Activated CD4-positive, CD25-positive, alpha-beta regulatory T cell treated with anti-CD3 and anti-CD28 coated beads, Interleukin-2, amount 50 U/mL, for 24 hours (primary cell): Measurements from ENCODE around the gene IL17RB.

Source experiments
- ATAC-seq, 2 donors: fragments of 150-1000 bp; cut with Tn5 transposase; one replicate each; pipeline ENCODE4 v1.10.0; 2021; ENCODE audit warnings: mild to moderate bottlenecking in 1 of 2, moderate library complexity in 1 of 2

The IL17RB gene

DNA sequence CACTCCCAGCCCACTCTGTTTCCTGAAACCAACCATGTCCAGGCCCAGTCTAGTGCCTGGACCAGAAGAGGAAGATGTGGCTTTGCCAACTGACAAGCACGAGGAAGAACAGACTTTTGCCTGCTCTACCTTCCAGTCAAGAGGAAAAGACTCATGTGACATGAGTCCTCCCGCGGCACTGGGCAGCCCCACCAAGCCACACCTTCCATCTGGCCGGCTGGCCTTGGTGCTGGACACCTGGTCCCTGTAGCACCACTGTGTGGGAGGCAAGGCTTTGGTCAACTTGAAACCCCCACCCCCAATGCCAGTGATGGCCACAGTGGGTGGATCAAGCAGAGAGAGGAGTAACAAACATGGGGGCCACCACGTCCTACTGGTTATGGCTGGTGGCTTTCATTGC, 12.7 kb upstream of the IL17RB start:
- ATAC-seq, result no peak

- ATAC-seq, result no peak
Observed at GRCh38 chr3:53834429-53835095, 11.8 kb upstream of the IL17RB start.

GRCh38 chr3:53835257-53835656, 11.1 kb upstream of the IL17RB start:
- ATAC-seq, result no peak

GRCh38 chr3:53836084-53836872, 10.1 kb upstream of the IL17RB start:
- ATAC-seq, result no peak

- peak in 1 of 2 donors; percentile 27 for ATAC-seq
Observed at GRCh38 chr3:53837331-53837730, 9.0 kb upstream of the IL17RB start.

- no peak for ATAC-seq
Observed at GRCh38 chr3:53841296-53841695, 5.1 kb upstream of the IL17RB start.

GRCh38 chr3:53842436-53843194, 3.8 kb upstream of the IL17RB start:
- no peak for ATAC-seq

DNA sequence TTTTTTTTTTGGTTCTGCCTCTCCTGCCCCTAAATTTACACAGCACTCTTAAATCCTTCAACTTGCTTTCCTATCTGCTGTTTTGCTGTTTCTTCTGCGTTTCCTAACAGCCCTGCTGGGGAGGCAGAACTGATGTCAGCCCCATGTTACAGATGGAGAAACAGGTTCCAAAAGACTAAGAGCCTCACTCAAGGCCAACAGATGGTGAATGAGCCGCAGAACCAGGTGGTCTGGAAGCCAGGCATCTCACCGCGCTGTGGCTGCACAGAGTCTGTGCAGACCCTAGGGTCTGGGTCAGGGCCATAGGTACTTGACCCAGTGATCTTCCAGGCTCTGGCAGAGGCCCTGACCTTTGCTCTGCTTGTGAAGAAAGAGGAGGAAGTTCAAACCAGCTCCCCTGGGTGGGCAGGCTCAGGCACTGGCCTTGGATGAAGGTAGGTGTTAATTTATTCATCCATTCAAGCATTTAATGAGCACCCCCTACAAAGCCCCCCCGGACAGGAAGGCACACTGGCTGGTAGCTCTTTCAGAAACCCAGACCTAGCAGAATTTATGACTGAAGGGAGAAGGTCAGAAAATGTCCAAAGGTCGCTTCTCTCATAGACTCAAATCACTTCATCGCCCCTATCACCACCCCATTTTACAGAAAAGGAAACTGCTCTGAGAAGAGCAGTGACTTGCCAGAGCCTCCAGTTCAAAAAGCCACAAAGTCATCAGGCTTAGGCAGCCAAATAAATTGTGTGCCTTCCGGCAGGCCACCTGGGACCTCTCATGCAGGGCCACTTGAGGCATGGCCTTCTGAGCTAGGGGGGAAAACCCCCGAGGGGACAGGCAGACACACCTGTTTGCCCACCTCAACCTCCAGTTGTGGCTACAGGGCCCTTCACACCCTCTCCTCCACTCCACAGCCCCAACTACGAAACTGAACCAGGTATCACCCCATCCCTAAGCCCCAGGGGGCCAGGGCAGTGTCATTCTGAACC, 2.9 kb upstream of the IL17RB start:
- ATAC-seq, result peak in 1 of 2 donors; percentile 7

DNA sequence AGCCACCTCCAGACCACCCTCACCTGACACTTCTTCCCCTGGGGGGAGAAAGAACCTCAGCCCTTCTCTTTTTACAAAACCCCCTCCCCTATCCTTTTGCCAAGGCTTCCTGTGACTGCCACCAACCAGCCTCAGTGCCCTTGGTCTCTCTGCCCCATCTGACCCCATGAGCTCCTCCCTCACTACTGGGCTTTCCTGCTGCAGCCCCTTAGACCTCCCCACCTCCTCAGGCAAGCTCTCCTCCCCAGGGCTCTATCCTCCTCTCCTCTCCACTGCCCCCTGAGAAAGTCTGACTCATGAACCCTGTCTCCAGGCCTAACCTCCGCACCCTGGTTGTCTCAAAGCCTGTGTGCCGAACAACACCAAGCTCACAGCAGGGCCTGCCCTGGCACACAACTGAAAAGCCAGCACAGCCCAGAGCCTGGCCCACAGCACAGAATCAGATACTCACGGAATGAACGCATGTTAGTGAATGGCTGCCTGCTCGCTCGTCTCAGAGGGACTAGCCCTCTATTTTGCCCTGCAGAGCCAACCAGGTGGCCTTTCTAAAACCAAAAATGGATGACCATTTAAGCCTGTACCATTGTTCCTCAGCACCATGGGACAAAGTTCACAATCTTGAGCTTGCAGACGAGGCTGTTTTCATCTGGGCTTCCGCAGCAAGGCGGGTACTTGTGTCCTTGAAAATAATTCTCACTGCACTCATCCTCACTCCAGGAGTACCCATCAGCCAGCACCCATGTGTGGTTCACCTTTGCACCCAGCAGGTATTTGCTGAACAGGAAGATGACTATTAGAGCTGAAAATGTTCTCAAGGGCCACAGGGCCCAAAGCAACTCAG, 1.9 kb upstream of the IL17RB start:
- ATAC-seq, result peak in 1 of 2 donors; percentile 37

- ATAC-seq, result no peak
Observed at GRCh38 chr3:53845103-53845880, 1.1 kb upstream of the IL17RB start.

- no peak for ATAC-seq
Observed at GRCh38 chr3:53845881-53846133, 561 bp upstream of the IL17RB start.

DNA sequence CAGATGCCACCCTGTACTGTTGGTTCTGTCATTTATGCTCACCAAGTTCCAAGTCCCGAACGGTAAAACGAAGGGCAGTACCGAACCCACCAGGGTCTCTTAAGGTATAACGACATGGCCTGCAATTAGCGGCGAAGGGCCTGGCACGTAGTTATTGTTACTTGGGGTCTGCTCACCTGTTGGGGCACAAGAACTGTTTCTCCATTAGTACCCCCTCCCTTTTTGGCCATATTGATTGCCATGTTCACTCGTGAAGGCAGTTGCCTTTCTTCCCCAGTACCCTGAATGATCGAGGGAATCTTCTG, 435 bp downstream of the IL17RB start:
- ATAC-seq, result no peak

DNA sequence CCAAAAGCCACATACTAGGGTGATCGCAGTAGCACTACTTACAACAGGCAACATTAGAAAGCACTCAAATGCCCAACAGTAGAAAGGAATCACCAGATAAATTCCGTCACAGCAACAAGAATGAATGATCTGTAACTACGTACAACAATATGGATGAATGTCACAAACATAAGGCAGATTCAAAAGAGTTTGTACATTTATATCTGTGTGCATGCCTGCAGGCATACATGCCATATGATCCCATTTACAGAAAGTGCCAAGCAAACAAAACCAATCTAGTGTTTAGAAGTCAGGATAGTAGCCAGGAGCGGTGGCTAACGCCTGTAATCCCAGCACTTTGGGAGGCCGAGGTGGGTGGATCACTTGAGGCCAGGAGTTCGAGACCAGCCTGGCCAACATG, 3.5 kb downstream of the IL17RB start:
- ATAC-seq, result no peak

GRCh38 chr3:53850895-53851294, 4.5 kb downstream of the IL17RB start:
- ATAC-seq, result no peak

- ATAC-seq, result no peak
Observed at GRCh38 chr3:53856964-53857363, 10.6 kb downstream of the IL17RB start.

GRCh38 chr3:53858096-53858741, 11.9 kb downstream of the IL17RB start:
- ATAC-seq, result no peak

DNA sequence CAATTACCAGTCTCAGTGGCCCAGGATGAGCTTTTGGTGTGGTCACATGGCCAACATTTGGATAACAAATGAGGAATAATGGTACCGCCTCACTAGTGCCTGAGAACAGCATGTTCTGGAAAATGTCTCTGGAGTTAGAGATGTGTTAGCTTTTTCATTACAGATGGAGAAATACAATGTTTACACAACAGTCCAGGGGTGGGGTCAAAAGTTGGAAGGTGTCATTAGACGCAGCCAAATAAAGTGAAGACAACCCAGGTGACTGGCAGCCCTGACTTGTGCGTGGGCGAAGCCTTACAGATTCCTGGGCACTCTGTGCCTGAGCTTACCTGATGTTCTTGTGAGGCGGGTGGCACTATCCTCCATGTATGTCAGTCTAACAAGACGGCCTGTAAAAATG, 12.8 kb downstream of the IL17RB start:
- no peak for ATAC-seq

- no peak for ATAC-seq
Observed at GRCh38 chr3:53860196-53860595, 13.8 kb downstream of the IL17RB start.

GRCh38 chr3:53862241-53862640, 15.9 kb downstream of the IL17RB start:
- no peak for ATAC-seq

GRCh38 chr3:53863145-53863544, 16.8 kb downstream of the IL17RB start:
- ATAC-seq, result no peak
